Measurements from ENCODE around the gene RAB22A. TPM values are rescaled to one million over a fixed set of nuclear protein-coding genes. Genes with fewer than 3 reads are reported as not detected.

Gene RAB22A
- total RNA-seq, 1 donor from 2014 or later, result 25.2 TPM

- DNase-seq (ENCODE audit: low spot score), result no peak
- H3K9me3 Mint-ChIP-seq (ENCODE audit: low read depth), result peaks cover 11% of the 10 kb centered on the region
- H3K4me1 Mint-ChIP-seq (ENCODE audit: low read depth), result no peaks in the 10 kb centered on the region
- H3K27ac Mint-ChIP-seq (ENCODE audit: unreplicated experiment), result no peak overlapping the region
- TF ChIP-seq, protein P1, sequence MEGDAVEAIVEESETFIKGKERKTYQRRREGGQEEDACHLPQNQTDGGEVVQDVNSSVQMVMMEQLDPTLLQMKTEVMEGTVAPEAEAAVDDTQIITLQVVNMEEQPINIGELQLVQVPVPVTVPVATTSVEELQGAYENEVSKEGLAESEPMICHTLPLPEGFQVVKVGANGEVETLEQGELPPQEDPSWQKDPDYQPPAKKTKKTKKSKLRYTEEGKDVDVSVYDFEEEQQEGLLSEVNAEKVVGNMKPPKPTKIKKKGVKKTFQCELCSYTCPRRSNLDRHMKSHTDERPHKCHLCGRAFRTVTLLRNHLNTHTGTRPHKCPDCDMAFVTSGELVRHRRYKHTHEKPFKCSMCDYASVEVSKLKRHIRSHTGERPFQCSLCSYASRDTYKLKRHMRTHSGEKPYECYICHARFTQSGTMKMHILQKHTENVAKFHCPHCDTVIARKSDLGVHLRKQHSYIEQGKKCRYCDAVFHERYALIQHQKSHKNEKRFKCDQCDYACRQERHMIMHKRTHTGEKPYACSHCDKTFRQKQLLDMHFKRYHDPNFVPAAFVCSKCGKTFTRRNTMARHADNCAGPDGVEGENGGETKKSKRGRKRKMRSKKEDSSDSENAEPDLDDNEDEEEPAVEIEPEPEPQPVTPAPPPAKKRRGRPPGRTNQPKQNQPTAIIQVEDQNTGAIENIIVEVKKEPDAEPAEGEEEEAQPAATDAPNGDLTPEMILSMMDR (IDR thresholded peaks at IDR 0.05), result no peak
- H3K27me3 Mint-ChIP-seq (ENCODE audit: low read depth), result no peaks in the 10 kb centered on the region
- no peak overlapping the region for H3K4me3 Mint-ChIP-seq (ENCODE audit: unreplicated experiment)
- no peaks in the 10 kb centered on the region for H3K36me3 Mint-ChIP-seq (ENCODE audit: low read depth)
Observed at GRCh38 chr20:58277578-58278472, 31.7 kb upstream of the RAB22A start.

DNA sequence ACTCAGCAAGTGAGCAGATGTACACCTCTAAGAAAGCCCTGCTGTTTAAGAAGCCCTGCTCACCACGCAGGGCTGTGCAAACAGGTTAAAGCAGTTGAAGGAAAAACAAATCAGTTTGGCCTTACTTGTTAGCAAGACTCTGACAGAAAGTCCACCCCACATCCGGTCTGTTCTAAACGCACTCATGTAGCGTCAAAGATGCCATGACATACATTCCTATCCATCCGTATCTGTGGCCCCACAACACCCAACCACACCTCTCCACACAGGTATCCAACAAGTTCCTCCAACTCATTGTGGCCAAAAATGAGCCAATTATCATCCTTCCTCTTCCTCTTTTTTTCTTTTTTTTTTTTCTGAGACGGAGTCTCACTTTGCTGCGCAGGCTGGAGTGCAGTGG, 22.8 kb upstream of the RAB22A start:
- TF ChIP-seq, protein P1 (IDR thresholded peaks at IDR 0.05), result no peak
- H3K4me3 Mint-ChIP-seq (ENCODE audit: unreplicated experiment), result no peak overlapping the region
- no peak for DNase-seq (ENCODE audit: low spot score)
- H3K36me3 Mint-ChIP-seq (ENCODE audit: low read depth), result peaks cover 10% of the 10 kb centered on the region
- no peak overlapping the region for H3K27ac Mint-ChIP-seq (ENCODE audit: unreplicated experiment)
- H3K9me3 Mint-ChIP-seq (ENCODE audit: low read depth), result peaks cover 4% of the 10 kb centered on the region
- no peaks in the 10 kb centered on the region for H3K27me3 Mint-ChIP-seq (ENCODE audit: low read depth)
- peaks cover 2% of the 10 kb centered on the region for H3K4me1 Mint-ChIP-seq (ENCODE audit: low read depth)

DNA sequence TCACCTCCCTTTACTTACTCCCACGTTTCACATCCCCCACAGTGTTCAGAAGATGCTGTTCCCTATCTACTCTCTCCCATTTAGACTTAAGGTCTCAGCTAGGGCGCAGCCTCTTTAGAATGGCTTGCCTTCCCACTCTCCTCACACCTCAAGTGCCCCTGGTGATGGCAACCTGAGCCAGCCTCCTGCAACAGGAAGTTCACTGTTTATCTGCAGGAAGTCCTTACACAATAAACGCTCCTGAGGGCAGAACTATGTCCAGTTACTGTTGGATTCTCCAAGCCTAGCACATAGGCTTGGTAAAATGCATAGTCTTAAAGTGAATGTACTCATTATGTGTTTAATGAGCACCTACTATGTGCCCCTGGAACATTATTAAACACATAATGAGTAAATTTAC, 21.9 kb upstream of the RAB22A start:
- no peak for DNase-seq (ENCODE audit: low spot score)
- TF ChIP-seq, protein P1 (IDR thresholded peaks at IDR 0.05), result no peak
- peaks cover 4% of the 10 kb centered on the region for H3K9me3 Mint-ChIP-seq (ENCODE audit: low read depth)
- H3K27ac Mint-ChIP-seq (ENCODE audit: unreplicated experiment), result no peak overlapping the region
- no peak overlapping the region for H3K4me3 Mint-ChIP-seq (ENCODE audit: unreplicated experiment)
- H3K27me3 Mint-ChIP-seq (ENCODE audit: low read depth), result no peaks in the 10 kb centered on the region
- H3K36me3 Mint-ChIP-seq (ENCODE audit: low read depth), result peaks cover 10% of the 10 kb centered on the region
- H3K4me1 Mint-ChIP-seq (ENCODE audit: low read depth), result peaks cover 2% of the 10 kb centered on the region

DNA sequence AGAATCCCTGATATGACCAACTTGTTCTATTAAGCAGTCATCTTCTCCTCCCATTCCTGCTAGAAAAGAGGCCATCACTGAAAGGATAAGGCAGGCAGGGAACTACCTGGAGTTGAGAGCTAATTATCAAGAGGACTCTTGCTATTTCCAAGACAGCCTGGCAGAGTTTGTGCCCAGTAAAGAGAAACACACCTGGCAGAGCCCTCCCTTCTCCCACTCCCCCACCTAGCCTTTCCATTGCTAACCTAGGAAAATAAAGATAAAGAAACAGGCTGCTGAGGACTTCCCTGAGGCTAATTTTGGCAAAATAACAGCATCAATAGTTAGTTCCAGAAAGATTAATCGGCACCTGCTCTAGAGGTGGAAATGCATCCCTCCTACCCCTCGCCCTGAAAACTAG, 20.4 kb upstream of the RAB22A start:
- DNase-seq (ENCODE audit: low spot score), result no peak
- H3K9me3 Mint-ChIP-seq (ENCODE audit: low read depth), result peaks cover 4% of the 10 kb centered on the region
- H3K27ac Mint-ChIP-seq (ENCODE audit: unreplicated experiment), result no peak overlapping the region
- TF ChIP-seq, protein P1 (IDR thresholded peaks at IDR 0.05), result no peak
- H3K36me3 Mint-ChIP-seq (ENCODE audit: low read depth), result peaks cover 10% of the 10 kb centered on the region
- no peak overlapping the region for H3K4me3 Mint-ChIP-seq (ENCODE audit: unreplicated experiment)
- no peaks in the 10 kb centered on the region for H3K27me3 Mint-ChIP-seq (ENCODE audit: low read depth)
- peaks cover 2% of the 10 kb centered on the region for H3K4me1 Mint-ChIP-seq (ENCODE audit: low read depth)

DNA sequence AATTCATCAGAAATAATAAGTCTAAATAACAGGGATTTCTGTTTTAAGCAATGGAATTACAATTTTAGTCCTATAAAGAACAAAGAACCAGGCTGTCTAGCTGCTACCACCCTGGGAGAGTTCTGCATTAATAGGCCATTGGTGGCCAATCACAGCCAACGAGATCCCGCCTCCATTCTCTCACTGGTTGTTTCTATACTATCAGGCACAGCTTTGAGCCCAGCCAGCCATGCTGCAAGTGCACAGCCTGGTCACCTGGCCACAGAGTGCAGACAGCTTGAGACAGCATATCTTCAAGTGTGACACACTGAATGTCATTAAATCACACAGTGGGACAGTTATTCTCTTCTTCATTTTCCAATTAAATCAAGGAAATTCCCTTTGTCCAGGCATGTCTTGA, 16.1 kb upstream of the RAB22A start:
- Mint-ChIP-seq H3K4me1 (ENCODE audit: low read depth) (peaks cover 2% of the 10 kb centered on the region), H3K27me3 (ENCODE audit: low read depth) (no peaks in the 10 kb centered on the region), H3K4me3 (ENCODE audit: unreplicated experiment) (no peak overlapping the region), H3K9me3 (ENCODE audit: low read depth) (peaks cover 4% of the 10 kb centered on the region), H3K36me3 (ENCODE audit: low read depth) (peaks cover 2% of the 10 kb centered on the region), H3K27ac (ENCODE audit: unreplicated experiment) (no peak overlapping the region)
- no peak for DNase-seq (ENCODE audit: low spot score)
- TF ChIP-seq, protein P1 (IDR thresholded peaks at IDR 0.05), result no peak

Measured in chondrocyte (in vitro differentiated cells).